WERI-Rb-1 (cell line): Measurements from ENCODE around the gene MYL6.
A peak's percentile ranks its signal among the peaks of the same experiment; 100 is the strongest.

Source experiments
- DNase-seq: peaks from one replicate; pipeline ENCODE4 v3.0.0-alpha.2; 2020
- H3K27ac ChIP-seq: fragments of 250-450 bp; sonication (Bioruptor Pico); 2 replicates; pipeline ENCODE4 v1.5.1; 2020; ENCODE audit warnings: mild to moderate bottlenecking, moderate library complexity
- H3K27me3 ChIP-seq: fragments of 250-450 bp; sonication (Bioruptor Pico); 2 replicates; pipeline ENCODE4 v1.5.1; 2021; ENCODE audit warnings: mild to moderate bottlenecking, low read depth, moderate library complexity; ENCODE audit not compliant: insufficient read depth, severe bottlenecking
- H3K36me3 ChIP-seq: fragments of 250-450 bp; sonication (Bioruptor Pico); 2 replicates; pipeline ENCODE4 v1.5.1; 2020; ENCODE audit warnings: mild to moderate bottlenecking, moderate library complexity
- H3K4me3 ChIP-seq: 2 replicates; pipeline ENCODE4 v1.5.1; 2011; ENCODE audit warnings: low read depth, mild to moderate bottlenecking, control low read depth, low read length
- H3K9me3 ChIP-seq: fragments of 250-450 bp; sonication (Bioruptor Pico); 2 replicates; pipeline ENCODE4 v1.5.1; 2021; ENCODE audit warnings: mild to moderate bottlenecking, moderate library complexity; ENCODE audit not compliant: severe bottlenecking
- CTCF ChIP-seq: IDR thresholded peaks from 2 replicates; pipeline ENCODE4 v1.5.1; 2011; ENCODE audit warnings: low read depth, mild to moderate bottlenecking, control low read depth, inconsistent platforms, low read length

MYL6 gene

GRCh38 chr12:56158926-56159461 is 835 bp downstream of the MYL6 start:
- H3K27me3 ChIP-seq = no peaks in the 10 kb centered on the region
- H3K9me3 ChIP-seq = no peaks in the 10 kb centered on the region
- H3K4me3 ChIP-seq = peak overlapping the region; percentile 70
- TF ChIP-seq CTCF = no peak
- H3K36me3 ChIP-seq = peaks cover 69% of the 10 kb centered on the region
- H3K27ac ChIP-seq = peak overlapping the region; percentile 100
- DNase-seq = peak; percentile 34

GRCh38 chr12:56159482-56160192 is 1.5 kb downstream of the MYL6 start:
- peaks cover 74% of the 10 kb centered on the region for H3K36me3 ChIP-seq

GRCh38 chr12:56160193-56160763 is 2.1 kb downstream of the MYL6 start:
- no peaks in the 10 kb centered on the region for H3K27me3 ChIP-seq
- no peaks in the 10 kb centered on the region for H3K9me3 ChIP-seq
- H3K27ac ChIP-seq = peak overlapping the region; percentile 52
- no peak for DNase-seq
- TF ChIP-seq CTCF = no peak
- no peak overlapping the region for H3K4me3 ChIP-seq
- peaks cover 77% of the 10 kb centered on the region for H3K36me3 ChIP-seq

More at GRCh38 chr12:56159482-56160192, 1.5 kb downstream of the MYL6 start:
- no peak for DNase-seq
- Histone ChIP-seq H3K27ac (peak overlapping the region; percentile 52), H3K9me3 (no peaks in the 10 kb centered on the region), H3K4me3 (peak overlapping the region; percentile 70), H3K27me3 (no peaks in the 10 kb centered on the region)
- no peak for TF ChIP-seq CTCF

GRCh38 chr12:56160894-56161689 is 2.9 kb downstream of the MYL6 start:
- DNase-seq = no peak
- peaks cover 77% of the 10 kb centered on the region for H3K36me3 ChIP-seq
- H3K4me3 ChIP-seq = no peak overlapping the region
- H3K27me3 ChIP-seq = no peaks in the 10 kb centered on the region
- peak overlapping the region; percentile 52 for H3K27ac ChIP-seq
- no peak for TF ChIP-seq CTCF
- H3K9me3 ChIP-seq = no peaks in the 10 kb centered on the region

- no peak overlapping the region for H3K4me3 ChIP-seq
- peak overlapping the region; percentile 52 for H3K27ac ChIP-seq
- TF ChIP-seq CTCF = no peak
- no peak for DNase-seq
- no peaks in the 10 kb centered on the region for H3K9me3 ChIP-seq
- no peaks in the 10 kb centered on the region for H3K27me3 ChIP-seq
- peaks cover 80% of the 10 kb centered on the region for H3K36me3 ChIP-seq
These were observed 3.7 kb downstream of the MYL6 start for GRCh38 chr12:56161690-56162351.
